C4-2B (cell line): ENCODE measurements around the gene ATMIN.

Experiments used
- H3K27ac ChIP-seq: fragments of 450-650 bp; 2 replicates; pipeline ENCODE4 v1.5.1; 2017
- CTCF ChIP-seq: fragments of 450-650 bp; conservative IDR thresholded peaks from 2 replicates; pipeline ENCODE4 v1.5.1; 2017; ENCODE audit warnings: mild to moderate bottlenecking
- ZFX ChIP-seq: fragments of 450-650 bp; IDR thresholded peaks from 2 replicates; pipeline ENCODE4 v1.6.1; 2017

Gene ATMIN

DNA sequence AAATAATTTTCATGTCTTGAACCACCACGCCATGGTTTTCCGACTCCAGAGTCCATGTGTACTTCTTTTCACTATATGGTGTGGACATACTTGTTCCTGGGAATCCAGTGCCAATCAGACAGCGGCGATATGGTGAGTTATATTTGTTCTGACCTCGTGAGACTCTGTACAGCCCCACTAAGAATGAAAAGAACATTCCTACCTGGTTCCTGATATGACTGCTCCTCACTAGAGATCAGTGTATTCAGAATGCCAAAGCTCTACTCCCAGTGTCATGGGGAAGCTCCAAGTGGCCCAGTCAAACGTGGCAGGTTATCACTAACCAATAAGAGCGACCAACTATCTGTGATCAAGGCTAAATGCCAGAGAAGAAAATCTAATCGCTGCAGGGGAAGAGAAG, 35.3 kb downstream of the ATMIN start:
- H3K27ac ChIP-seq = no peak overlapping the region
- no peak for TF ChIP-seq CTCF
- TF ChIP-seq ZFX = no peak

DNA sequence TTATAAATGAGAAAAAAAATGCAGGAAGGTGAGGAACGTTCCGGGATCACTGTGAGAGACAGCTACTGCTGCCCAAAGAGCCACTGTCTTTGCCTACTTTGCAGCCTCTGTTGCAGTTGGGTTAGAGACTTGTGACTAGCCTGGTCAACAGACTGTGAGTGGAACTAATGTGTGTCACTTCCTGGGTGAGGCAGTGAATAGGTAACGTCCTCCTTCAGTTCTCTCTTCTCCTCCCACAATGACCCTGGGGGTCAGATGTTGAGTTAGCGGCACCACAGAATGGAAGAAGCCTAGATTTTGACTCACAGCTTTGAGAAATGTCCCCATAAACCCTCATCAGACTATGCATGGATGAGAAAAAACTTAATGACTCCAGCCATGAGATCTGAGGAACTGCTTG, 36.2 kb downstream of the ATMIN start:
- no peak overlapping the region for H3K27ac ChIP-seq
- TF ChIP-seq CTCF (no peak), ZFX (no peak)

GRCh38 chr16:81073560-81074330, 38.1 kb downstream of the ATMIN start:
- peak overlapping the region; percentile 42; the same call in 1 of the 2 replicates for H3K27ac ChIP-seq

DNA sequence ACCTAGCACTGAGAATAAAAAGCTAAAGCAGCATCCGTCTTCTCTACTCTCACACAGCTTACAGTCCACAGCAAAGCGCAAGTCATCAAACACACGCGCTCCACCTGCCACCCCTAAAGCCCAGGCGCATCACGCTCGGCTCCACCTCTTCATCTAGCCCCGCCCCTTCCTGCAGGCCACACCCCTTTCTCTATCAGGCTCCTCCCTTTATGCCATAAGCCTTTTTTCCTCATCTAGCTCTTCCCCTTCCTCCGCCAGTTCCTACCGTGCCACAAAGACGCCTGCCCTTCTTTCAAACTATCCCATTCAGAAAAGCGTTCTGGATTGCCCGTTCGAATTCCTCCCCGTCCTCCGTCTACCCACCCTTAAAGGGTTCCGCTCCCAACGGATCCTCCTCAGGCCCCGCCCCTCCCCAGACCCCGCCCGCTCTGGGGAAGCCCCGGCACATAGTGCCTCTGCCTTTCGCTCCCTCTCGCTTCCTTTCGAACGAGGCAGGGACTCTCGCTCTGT, 41.0 kb downstream of the ATMIN start:
- H3K27ac ChIP-seq = peak overlapping the region; percentile 83
- TF ChIP-seq CTCF = no peak
- TF ChIP-seq ZFX = no peak

More at GRCh38 chr16:81073560-81074330, 38.1 kb downstream of the ATMIN start:
- TF ChIP-seq ZFX = no peak
- TF ChIP-seq CTCF = no peak

- peak within 1 kb of the TSS; percentile 83 for H3K27ac ChIP-seq
- TF ChIP-seq CTCF (no peak), ZFX (peak; percentile 74)
Observed at GRCh38 chr16:81077076-81077940, 41.7 kb downstream of the ATMIN start, which contains the start of gene C16orf46. Gene C16orf46, minus strand, starts transcription at chr16:81077238. Its CDS starts 13,283 bp downstream, at chr16:81063955.

DNA sequence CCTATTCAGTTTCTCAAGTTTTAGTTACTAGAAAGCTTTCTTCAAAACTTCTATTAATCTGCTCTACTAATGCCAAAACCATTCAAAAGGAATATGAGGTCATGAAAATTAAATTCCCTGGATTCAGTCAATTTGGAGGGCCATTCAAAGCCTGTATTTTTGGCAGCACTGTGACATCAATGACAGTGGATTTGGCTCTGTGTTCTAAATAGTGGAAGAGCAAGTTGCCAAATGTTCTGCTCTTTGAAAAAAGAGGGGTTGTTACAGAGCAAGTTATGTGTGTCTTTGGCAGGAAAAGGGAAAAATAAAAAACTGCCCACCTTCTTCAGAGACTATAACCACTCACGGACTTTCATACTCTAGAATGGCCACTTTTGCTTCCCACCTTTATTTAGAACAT, 44.6 kb downstream of the ATMIN start:
- no peak overlapping the region for H3K27ac ChIP-seq
- TF ChIP-seq ZFX (no peak), CTCF (no peak)

DNA sequence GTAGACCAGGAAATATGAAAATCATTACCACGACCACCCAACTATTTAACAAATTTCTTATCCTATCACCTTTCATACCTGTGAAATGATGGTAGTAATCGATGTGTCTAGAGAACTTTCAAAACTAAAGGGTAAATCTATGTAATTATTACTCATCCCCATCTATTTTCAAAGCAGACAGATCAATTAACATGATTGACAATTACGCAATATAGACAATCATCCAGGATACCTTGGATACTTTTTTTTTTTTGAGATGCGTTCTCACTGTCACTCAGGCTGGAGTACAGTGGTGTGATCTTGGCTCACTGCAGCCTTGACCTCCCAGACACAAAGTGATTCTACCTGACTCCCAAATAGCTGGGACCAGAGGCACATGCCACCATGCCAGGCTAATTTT, 45.4 kb downstream of the ATMIN start:
- no peak overlapping the region for H3K27ac ChIP-seq
- no peak for TF ChIP-seq ZFX
- no peak for TF ChIP-seq CTCF
